Measurements from ENCODE around the gene PLEKHG5. TPM values are rescaled to one million over a fixed set of nuclear protein-coding genes. Genes with fewer than 3 reads are reported as not detected.

Gene PLEKHG5
- total RNA-seq, 4 donors from 2014 or later: 17.9 to 42.7 (median 37.1) TPM

DNA sequence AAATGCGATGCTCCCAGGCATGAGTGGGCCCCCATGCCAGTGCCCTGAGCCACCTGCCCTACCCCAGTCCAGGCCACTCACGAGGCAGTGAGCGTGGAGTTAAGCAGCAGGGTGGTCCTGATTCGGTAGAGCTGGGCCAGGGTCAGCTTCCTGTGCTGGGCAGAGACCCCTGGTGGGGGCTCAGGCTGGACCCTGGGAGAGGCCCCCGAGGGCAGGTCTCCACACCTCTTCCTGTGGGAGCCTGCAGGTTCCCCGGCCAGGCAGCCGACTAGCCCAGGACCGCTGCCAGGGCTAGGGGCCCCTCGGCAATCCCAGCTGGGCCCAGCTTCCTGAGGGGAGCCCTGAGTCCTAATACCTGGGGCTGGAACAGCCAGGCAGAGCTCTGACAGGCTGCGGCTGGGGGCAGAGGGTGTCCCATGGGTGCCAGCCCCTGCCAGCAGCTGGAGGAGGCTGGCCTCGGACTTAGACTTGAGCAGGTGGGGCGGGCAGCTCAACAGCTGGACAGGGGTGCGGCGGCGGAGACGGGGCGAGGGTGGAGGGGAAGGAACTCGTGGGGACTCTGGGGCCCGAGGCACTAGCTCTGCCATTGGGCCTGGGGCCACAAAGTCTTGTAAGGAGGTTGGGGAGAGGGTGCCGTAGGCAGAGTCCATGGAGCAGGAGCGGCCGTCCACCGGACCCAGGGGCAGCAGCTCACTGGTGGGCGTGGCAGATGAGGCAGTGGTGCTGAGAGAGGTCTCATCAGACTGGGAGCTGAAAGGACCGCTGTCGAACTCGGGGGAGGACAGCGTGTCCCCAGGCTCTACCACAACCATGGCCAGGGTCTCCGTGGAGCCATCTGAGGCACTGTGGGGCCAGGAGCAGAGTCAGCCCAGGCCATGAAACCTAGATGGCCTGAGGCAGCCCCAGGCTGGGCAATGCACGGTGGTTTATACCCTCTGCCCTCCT is 23.5 kb downstream of the PLEKHG5 start:
- 92 to 100% methylated on average over 1 to 29 of the region's 30 CpGs for WGBS, 2 donors (ENCODE audit: low coverage in 1 of 2)

DNA sequence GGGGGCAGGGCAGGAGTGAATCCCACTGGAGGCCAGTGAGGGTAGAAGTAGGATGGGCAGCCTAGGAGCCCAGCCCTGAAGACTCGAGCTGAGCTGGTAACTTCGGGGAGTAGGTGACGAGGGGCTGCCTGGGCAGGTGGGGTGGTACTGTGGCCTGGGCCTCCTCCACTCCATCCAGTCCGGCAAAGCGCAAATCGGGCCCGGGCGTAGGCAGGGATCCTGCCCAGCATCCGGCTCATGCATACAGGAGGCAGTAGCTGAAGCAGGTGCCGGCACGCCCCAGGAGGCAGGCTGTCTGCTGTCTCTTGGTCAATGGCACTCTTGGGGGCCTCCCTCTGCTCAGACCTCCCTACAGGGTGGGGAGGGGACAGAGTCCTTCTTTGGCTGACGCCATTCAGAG is 24.2 kb downstream of the PLEKHG5 start:
- 90 to 92% methylated on average over 2 to 12 of the region's 12 CpGs for WGBS, 2 donors (ENCODE audit: low coverage in 1 of 2)
- Histone ChIP-seq H3K27ac (no peak overlapping the region), H3K36me3 (no peaks in the 10 kb centered on the region), H3K27me3 (peaks cover 11% of the 10 kb centered on the region), H3K9me3 (no peaks in the 10 kb centered on the region), H3K4me3 (no peak overlapping the region), H3K4me1 (peaks cover 0 to 9% (median 3%) of the 10 kb centered on the region in 4 donors)
- TF ChIP-seq EP300 (IDR thresholded peaks at IDR 0.05; ENCODE audit: low read depth) (no peak), POLR2AphosphoS5 (IDR thresholded peaks at IDR 0.05) (no peak), POLR2A (IDR thresholded peaks at IDR 0.05) (no peak)
- TF ChIP-seq, protein P1, sequence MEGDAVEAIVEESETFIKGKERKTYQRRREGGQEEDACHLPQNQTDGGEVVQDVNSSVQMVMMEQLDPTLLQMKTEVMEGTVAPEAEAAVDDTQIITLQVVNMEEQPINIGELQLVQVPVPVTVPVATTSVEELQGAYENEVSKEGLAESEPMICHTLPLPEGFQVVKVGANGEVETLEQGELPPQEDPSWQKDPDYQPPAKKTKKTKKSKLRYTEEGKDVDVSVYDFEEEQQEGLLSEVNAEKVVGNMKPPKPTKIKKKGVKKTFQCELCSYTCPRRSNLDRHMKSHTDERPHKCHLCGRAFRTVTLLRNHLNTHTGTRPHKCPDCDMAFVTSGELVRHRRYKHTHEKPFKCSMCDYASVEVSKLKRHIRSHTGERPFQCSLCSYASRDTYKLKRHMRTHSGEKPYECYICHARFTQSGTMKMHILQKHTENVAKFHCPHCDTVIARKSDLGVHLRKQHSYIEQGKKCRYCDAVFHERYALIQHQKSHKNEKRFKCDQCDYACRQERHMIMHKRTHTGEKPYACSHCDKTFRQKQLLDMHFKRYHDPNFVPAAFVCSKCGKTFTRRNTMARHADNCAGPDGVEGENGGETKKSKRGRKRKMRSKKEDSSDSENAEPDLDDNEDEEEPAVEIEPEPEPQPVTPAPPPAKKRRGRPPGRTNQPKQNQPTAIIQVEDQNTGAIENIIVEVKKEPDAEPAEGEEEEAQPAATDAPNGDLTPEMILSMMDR (IDR thresholded peaks at IDR 0.05): no peak
- no peak for DNase-seq
- intact Hi-C loops (cut with DNase I; ENCODE audit: low total_unique reads) (no loop called here), in situ Hi-C loops (cut with MboI; ENCODE audit: low pct_ligation_motif_present in 1 of 4, low pct_unique_long_range_greater_than_20kb in 1 of 4, low sequenced_read_pairs in 3 of 4) (no loop called here)

More for the DNA sequence above, 23.5 kb downstream of the PLEKHG5 start:
- no peak for DNase-seq
- Histone ChIP-seq H3K27me3 (peaks cover 11% of the 10 kb centered on the region), H3K27ac (no peak overlapping the region), H3K4me1 (peaks cover 0 to 17% (median 7%) of the 10 kb centered on the region in 4 donors), H3K36me3 (no peaks in the 10 kb centered on the region), H3K9me3 (no peaks in the 10 kb centered on the region), H3K4me3 (no peak overlapping the region)
- TF ChIP-seq EP300 (IDR thresholded peaks at IDR 0.05; ENCODE audit: low read depth): no peak
- TF ChIP-seq POLR2A (IDR thresholded peaks at IDR 0.05): no peak
- intact Hi-C loops (cut with DNase I; ENCODE audit: low total_unique reads): no loop called here
- in situ Hi-C loops (cut with MboI; ENCODE audit: low pct_ligation_motif_present in 1 of 4, low pct_unique_long_range_greater_than_20kb in 1 of 4, low sequenced_read_pairs in 3 of 4): no loop called here

DNA sequence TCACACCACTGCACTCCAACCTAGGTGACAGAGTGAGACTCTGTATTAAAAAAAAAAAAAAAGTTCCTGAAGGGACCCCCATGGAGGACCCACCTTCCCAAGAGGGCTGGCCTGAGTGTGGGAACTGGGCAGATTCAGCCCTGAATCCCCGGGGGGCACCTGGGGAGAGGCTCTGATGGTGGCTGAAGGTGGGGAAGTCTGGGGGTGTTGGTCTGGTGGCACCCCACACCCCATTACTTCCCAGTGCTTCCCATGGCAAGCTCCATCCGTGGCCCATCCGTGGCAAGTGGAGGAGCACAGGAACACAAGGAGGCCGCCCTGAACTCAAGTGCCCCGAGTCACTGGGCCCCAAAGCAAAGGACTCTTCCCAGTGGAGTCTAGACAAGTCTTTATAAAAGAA is 24.7 kb downstream of the PLEKHG5 start:
- in situ Hi-C loops (cut with MboI; ENCODE audit: low pct_ligation_motif_present in 1 of 4, low pct_unique_long_range_greater_than_20kb in 1 of 4, low sequenced_read_pairs in 3 of 4): no loop called here
- peaks cover 0 to 6% (median under 1%) of the 10 kb centered on the region in 4 donors for H3K4me1 ChIP-seq
- H3K36me3 ChIP-seq: no peaks in the 10 kb centered on the region

DNA sequence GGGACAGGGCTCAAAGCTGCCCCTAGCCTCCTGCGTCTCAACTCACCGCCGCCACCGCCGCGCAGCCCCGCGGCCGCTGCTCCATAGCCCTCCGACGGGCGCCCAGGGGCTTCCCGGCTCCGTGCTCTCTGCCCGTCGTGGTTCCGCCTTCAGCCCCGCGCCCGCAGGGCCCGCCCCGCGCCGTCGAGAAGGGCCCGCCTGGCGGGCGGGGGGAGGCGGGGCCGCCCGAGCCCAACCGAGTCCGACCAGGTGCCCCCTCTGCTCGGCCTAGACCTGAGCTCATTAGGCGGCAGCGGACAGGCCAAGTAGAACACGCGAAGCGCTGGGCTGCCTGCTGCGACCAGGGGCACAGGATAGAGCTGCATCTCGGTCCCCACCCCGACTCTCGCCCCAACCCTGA is 25.4 kb downstream of the PLEKHG5 start, which contains the start of gene TNFRSF25:
TSS of gene TNFRSF25 (minus strand) at position 151 of the 400 bp plus-strand sequence. CDS start at position 85, 66 bp downstream.
- no peak for DNase-seq
- TF ChIP-seq, protein P1 (IDR thresholded peaks at IDR 0.05): no peak
- no peak for TF ChIP-seq POLR2AphosphoS5 (IDR thresholded peaks at IDR 0.05)

More for the DNA sequence above, 24.7 kb downstream of the PLEKHG5 start:
- no peaks in the 10 kb centered on the region for H3K9me3 ChIP-seq
- no peak overlapping the region for H3K4me3 ChIP-seq
- WGBS, 2 donors (ENCODE audit: low coverage in 1 of 2): 85% methylated on average over 5 of the region's 5 CpGs; no CpG with 5 or more reads in 1 of the 2 donors
- intact Hi-C loops (cut with DNase I; ENCODE audit: low total_unique reads): no loop called here
- H3K27ac ChIP-seq: no peak overlapping the region
- peaks cover 11% of the 10 kb centered on the region for H3K27me3 ChIP-seq
- TF ChIP-seq POLR2AphosphoS5 (IDR thresholded peaks at IDR 0.05) (no peak), EP300 (IDR thresholded peaks at IDR 0.05; ENCODE audit: low read depth) (no peak), POLR2A (IDR thresholded peaks at IDR 0.05) (no peak)
- TF ChIP-seq, protein P1 (IDR thresholded peaks at IDR 0.05): no peak
- no peak for DNase-seq

More for the DNA sequence above, 25.4 kb downstream of the PLEKHG5 start, which contains the start of gene TNFRSF25:
- Histone ChIP-seq H3K27me3 (peaks cover 11% of the 10 kb centered on the region), H3K27ac (peak within 1 kb of the TSS in 3 of 4 donors; percentile 9 to 36 (median 34)), H3K9me3 (no peaks in the 10 kb centered on the region), H3K36me3 (no peaks in the 10 kb centered on the region), H3K4me1 (peaks cover 0 to 1% (median 0%) of the 10 kb centered on the region in 4 donors), H3K4me3 (peak within 1 kb of the TSS in 3 of 4 donors; percentile 20 to 37 (median 23))
- intact Hi-C loops (cut with DNase I; ENCODE audit: low total_unique reads): no loop called here
- WGBS, 2 donors (ENCODE audit: low coverage in 1 of 2): 62% methylated on average over 31 of the region's 43 CpGs; no CpG with 5 or more reads in 1 of the 2 donors
- in situ Hi-C loops (cut with MboI; ENCODE audit: low pct_ligation_motif_present in 1 of 4, low pct_unique_long_range_greater_than_20kb in 1 of 4, low sequenced_read_pairs in 3 of 4): no loop called here

All from transverse colon (tissue), 4 donors.